Measurements from ENCODE around the gene KRTAP5-7. TPM values are rescaled to one million over a fixed set of nuclear protein-coding genes. Genes with fewer than 3 reads are reported as not detected.

The KRTAP5-7 gene
- total and polyA plus RNA-seq, 2 donors (not counting 3 experiments of a cell fraction or from before 2014, with no cell fraction given) = 0.07 TPM; not detected in 1

GRCh38 chr11:71505781-71506180, 21.3 kb upstream of the KRTAP5-7 start:
- no peak overlapping the region for H3K4me3 ChIP-seq (replicated peaks in 1 of 3; ENCODE audit: insufficient read depth in 1 of 3, low read depth in 1 of 3, low read length in 3 of 3)
- dilution Hi-C loops (cut with MboI; ENCODE audit: extremely low pct_ligation_motif_present, low sequenced_read_pairs) (no loop called here), intact Hi-C loops (cut with micrococcal nuclease) (no loop called here)
- H3K4me1 ChIP-seq (ENCODE audit: control insufficient read depth, extremely low read depth, insufficient read depth, low read length) = no peaks in the 10 kb centered on the region
- H3K9me1 ChIP-seq (replicated peaks; ENCODE audit: control insufficient read depth, extremely low read depth, insufficient read depth, low read length) = no peaks in the 10 kb centered on the region
- CTCF ChIA-PET = interaction anchor here (1.1 to 2.4 kb wide), 3 partner anchors 13 to 53 kb away, joined by 3 to 6 read pairs (median 5); partner anchors contain the start of gene NADSYN1
- H4K20me1 ChIP-seq (replicated peaks; ENCODE audit: control insufficient read depth, extremely low read depth, insufficient read depth, low read length) = no peaks in the 10 kb centered on the region
- H3K79me2 ChIP-seq (ENCODE audit: control insufficient read depth, insufficient read depth, low read length) = no peaks in the 10 kb centered on the region
- H3K9me3 ChIP-seq (replicated peaks; ENCODE audit: control insufficient read depth, insufficient read depth, low read length) = no peaks in the 10 kb centered on the region
- H3K9ac ChIP-seq (replicated peaks; ENCODE audit: extremely low read depth, insufficient read depth, low read length) = no peak overlapping the region
- no peak overlapping the region for H3K4me2 ChIP-seq (ENCODE audit: insufficient read depth, low read length)
- no peak for DNase-seq (ENCODE audit: low read depth, low spot score)
- no peaks in the 10 kb centered on the region for H3K27me3 ChIP-seq (ENCODE audit: control insufficient read depth in 2 of 2, insufficient read depth in 2 of 2, low read length in 2 of 2)
- H2AFZ ChIP-seq (ENCODE audit: low read depth, low read length) = no peak overlapping the region
- TF ChIP-seq GATA2 (IDR thresholded peaks at IDR 0.05; ENCODE audit: insufficient read depth, insufficient read length, low read depth, low read length) = no peak
- H3K36me3 ChIP-seq (ENCODE audit: control insufficient read depth in 2 of 2, extremely low read depth in 1 of 2, insufficient read depth in 2 of 2, low read length in 2 of 2) = peaks cover 0 to 6% of the 10 kb centered on the region in 2 experiments
- FAIRE-seq = no peak
- POLR2A ChIA-PET = no interaction called here
- BruUV-seq (replicated peaks) = no TSS peak
- no peak overlapping the region for H3K27ac ChIP-seq (ENCODE audit: insufficient read depth, low read depth, low read length)

GRCh38 chr11:71507102-71507501, 20.0 kb upstream of the KRTAP5-7 start:
- FAIRE-seq (no peak), DNase-seq (ENCODE audit: low read depth, low spot score) (no peak)
- intact Hi-C loops (cut with micrococcal nuclease) = no loop called here
- Histone ChIP-seq H3K36me3 (ENCODE audit: control insufficient read depth in 2 of 2, extremely low read depth in 1 of 2, insufficient read depth in 2 of 2, low read length in 2 of 2) (no peaks in the 10 kb centered on the region), H3K9me3 (replicated peaks; ENCODE audit: control insufficient read depth, insufficient read depth, low read length) (no peaks in the 10 kb centered on the region), H3K27me3 (ENCODE audit: control insufficient read depth in 2 of 2, insufficient read depth in 2 of 2, low read length in 2 of 2) (no peaks in the 10 kb centered on the region), H3K27ac (ENCODE audit: insufficient read depth, low read depth, low read length) (no peak overlapping the region), H3K9me1 (replicated peaks; ENCODE audit: control insufficient read depth, extremely low read depth, insufficient read depth, low read length) (no peaks in the 10 kb centered on the region), H3K4me1 (ENCODE audit: control insufficient read depth, extremely low read depth, insufficient read depth, low read length) (no peaks in the 10 kb centered on the region), H3K4me2 (ENCODE audit: insufficient read depth, low read length) (no peak overlapping the region), H2AFZ (ENCODE audit: low read depth, low read length) (no peak overlapping the region), H3K9ac (replicated peaks; ENCODE audit: extremely low read depth, insufficient read depth, low read length) (no peak overlapping the region), H4K20me1 (replicated peaks; ENCODE audit: control insufficient read depth, extremely low read depth, insufficient read depth, low read length) (no peaks in the 10 kb centered on the region), H3K4me3 (replicated peaks in 1 of 3; ENCODE audit: insufficient read depth in 1 of 3, low read depth in 1 of 3, low read length in 3 of 3) (no peak overlapping the region), H3K79me2 (ENCODE audit: control insufficient read depth, insufficient read depth, low read length) (no peaks in the 10 kb centered on the region)
- TF ChIP-seq MYC (IDR thresholded peaks at IDR 0.05; ENCODE audit: low read depth, low read length) (no peak), POLR2A (IDR thresholded peaks at IDR 0.05; ENCODE audit: low read depth, low read length) (no peak), GATA2 (IDR thresholded peaks at IDR 0.05; ENCODE audit: insufficient read depth, insufficient read length, low read depth, low read length) (no peak), JUN (IDR thresholded peaks at IDR 0.05; ENCODE audit: borderline replicate concordance, insufficient read depth, insufficient read length, low read depth) (no peak), FOS (IDR thresholded peaks at IDR 0.05; ENCODE audit: borderline replicate concordance, insufficient read depth, low read length) (no peak), MAX (IDR thresholded peaks at IDR 0.05; ENCODE audit: insufficient read depth, insufficient read length) (no peak)
- CTCF ChIA-PET = interaction anchor here (0.8 to 2.4 kb wide), 4 partner anchors 11 to 73 kb away, joined by 3 to 7 read pairs (median 4); partner anchors contain the start of gene NADSYN1
- POLR2A ChIA-PET = no interaction called here
- BruUV-seq (replicated peaks) = no TSS peak
- dilution Hi-C loops (cut with MboI; ENCODE audit: extremely low pct_ligation_motif_present, low sequenced_read_pairs) = no loop called here

All from endothelial cell of umbilical vein (primary cell).